T-cell (primary cell): ENCODE data around the gene EIPR1. TPM values are rescaled to one million over a fixed set of nuclear protein-coding genes. Genes with fewer than 3 reads are reported as not detected.

ENCODE experiments used
- ATAC-seq, 4 experiments: fragments of 200-7000 bp in 3 of 4; fragments of 150-1000 bp in 1 of 4; cut with Tn5 transposase; replicated peaks in 1 of 4; 1 replicate in 3 of 4; 2 replicates in 1 of 4; pipeline ENCODE4 v1.10.0; 2021; ENCODE audit warnings: moderate library complexity in 3 of 4, mild to moderate bottlenecking in 2 of 4, moderate number of reproducible peaks in 1 of 4
- CTCF ChIA-PET, 2 donors: fragments of 300-600 bp; sonication (Branson Sonifier 250); formaldehyde crosslinking; loops; one replicate each; lab custom pipeline; 2022; ENCODE audit warnings: antibody characterized with exemption in 2 of 2; lab: Charles Lee
- POLR2A ChIA-PET, 2 donors: fragments of 300-600 bp; sonication (Branson Sonifier 250); formaldehyde crosslinking; loops; one replicate each; lab custom pipeline; 2022; ENCODE audit warnings: antibody characterized with exemption in 2 of 2; lab: Charles Lee
- DNase-seq, 35 experiments: peaks; one replicate each; pipeline versions ENCODE4 v3.0.0 to v3.0.0-alpha.2; 2013 to 2023
- H3K27ac ChIP-seq: one replicate; pipeline ENCODE4 v1.5.1; 2013; ENCODE audit warnings: low read length
- H3K27me3 ChIP-seq, 2 experiments: replicated peaks in 1 of 2; 1 replicate in 1 of 2; 2 replicates in 1 of 2; pipeline versions ENCODE4 v1.6.1 to v1.7.0; 2013; ENCODE audit warnings: low read length in 1 of 2, mixed read lengths in 1 of 2; ENCODE audit not compliant: control insufficient read depth in 2 of 2, insufficient read depth in 2 of 2; ENCODE audit errors: extremely low read depth in 1 of 2
- H3K36me3 ChIP-seq, 2 donors: 1 replicate in 1 of 2; 2 replicates in 1 of 2; pipeline versions ENCODE4 v1.6.1 to v1.7.0; 2013; ENCODE audit warnings: low read length in 1 of 2; ENCODE audit not compliant: control insufficient read depth in 2 of 2, insufficient read depth in 1 of 2; ENCODE audit errors: extremely low read depth in 1 of 2
- H3K4me1 ChIP-seq, 2 experiments: 1 replicate in 1 of 2; 2 replicates in 1 of 2; pipeline versions ENCODE4 v1.6.1 to v1.7.0; 2013; ENCODE audit warnings: low read length in 2 of 2, mixed read lengths in 1 of 2; ENCODE audit not compliant: insufficient read depth in 2 of 2, control insufficient read depth in 1 of 2; ENCODE audit errors: extremely low read depth in 1 of 2
- H3K4me3 ChIP-seq, 2 donors: 1 replicate in 1 of 2; 2 replicates in 1 of 2; pipeline versions ENCODE4 v1.5.1 to v1.7.0; 2013; ENCODE audit warnings: mild to moderate bottlenecking in 2 of 2, low read length in 1 of 2, moderate library complexity in 1 of 2; ENCODE audit not compliant: control insufficient read depth in 1 of 2; ENCODE audit errors: extremely low read depth in 1 of 2
- H3K9me3 ChIP-seq: 2 replicates; pipeline ENCODE4 v1.7.0; 2013
- H3K27ac Mint-ChIP-seq, 2 donors: one replicate each; pipeline ENCODE4 v1.8.0; 2020 to 2021; ENCODE audit warnings: mild to moderate bottlenecking in 2 of 2, mixed read lengths in 2 of 2
- H3K27me3 Mint-ChIP-seq, 2 donors: one replicate each; pipeline ENCODE4 v1.8.0; 2021 to 2022; ENCODE audit warnings: mixed read lengths in 2 of 2
- H3K36me3 Mint-ChIP-seq: one replicate; pipeline ENCODE4 v1.8.0; 2021; ENCODE audit warnings: mixed read lengths
- H3K4me1 Mint-ChIP-seq, 3 donors: one replicate each; pipeline ENCODE4 v1.8.0; 2020 to 2022; ENCODE audit warnings: mixed read lengths in 3 of 3, mild to moderate bottlenecking in 1 of 3
- H3K4me3 Mint-ChIP-seq, 3 donors: one replicate each; pipeline ENCODE4 v1.8.0; 2020 to 2022; ENCODE audit warnings: mild to moderate bottlenecking in 3 of 3, mixed read lengths in 3 of 3, moderate library complexity in 3 of 3
- H3K9me3 Mint-ChIP-seq, 3 donors: one replicate each; pipeline ENCODE4 v1.8.0; 2020 to 2022; ENCODE audit warnings: mixed read lengths in 3 of 3
- WGBS: methylation state at CpG from one replicate; pipeline ENCODE4 v1.1.5; 2013; ENCODE audit warnings: missing lambda C conversion rate; ENCODE audit not compliant: insufficient coverage; 5-methylcytosine and 5-hydroxymethylcytosine counted together
- total RNA-seq, 35 experiments: library from RNA in 6 of 35; stranded (reverse) in 6 of 35; fragments of 120-200 nt in 1 of 35; gene quantifications; one replicate each; pipeline versions ENCODE4 v1.2.1 to v1.2.4 and lab custom pipeline; 2013 to 2026

Gene EIPR1
- total RNA-seq, result 10 to 100 TPM; 26.0 to 36.4 (median 27.8) TPM
- 26.9 TPM for total RNA-seq (2013)
- total RNA-seq (lab: John Stamatoyannopoulos, UW), result 12.2 to 53.7 (median 23.4) reads per million in 29 experiments

- POLR2A ChIA-PET, result interaction anchor here in 1 of 2 donors (0.6 to 1.0 kb wide), 4 partner anchors 13 to 274 kb away, joined by 3 to 5 read pairs (median 4); partner anchors contain the start of gene RNASEH1
- Histone ChIP-seq H3K36me3 (peaks cover 0 to 6% of the 10 kb centered on the region in 2 donors), H3K27ac (peak within 1 kb of the TSS; percentile 97), H3K9me3 (no peaks in the 10 kb centered on the region), H3K4me3 (peak within 1 kb of the TSS; percentile 92 to 97), H3K27me3 (no peaks in the 10 kb centered on the region), H3K4me1 (peaks cover 17 to 41% of the 10 kb centered on the region in 2 experiments)
- peak within 1 kb of the TSS; percentile 95 to 98 for H3K27ac Mint-ChIP-seq
- DNase-seq (peak; percentile 91 to 98 (median 96)), ATAC-seq (peak; percentile 81 to 84 (median 82))
- 2% methylated on average over 57 of the region's 57 CpGs for WGBS
- no peaks in the 10 kb centered on the region for H3K27me3 Mint-ChIP-seq
- CTCF ChIA-PET, result interaction anchor here in 1 of 2 donors (0.7 kb wide), 1 partner anchor 139 kb away, joined by 7 read pairs; no protein-coding TSS in a partner anchor
- H3K4me3 Mint-ChIP-seq, result peak within 1 kb of the TSS; percentile 88 to 98 (median 98)
- H3K9me3 Mint-ChIP-seq, result no peaks in the 10 kb centered on the region
- peaks cover 7% of the 10 kb centered on the region for H3K36me3 Mint-ChIP-seq
- H3K4me1 Mint-ChIP-seq, result peaks cover 49 to 55% (median 52%) of the 10 kb centered on the region in 3 donors
Observed at GRCh38 chr2:3377612-3378432, at the start of gene EIPR1. Gene EIPR1 (minus strand): TSS chr2:3377818. CDS start chr2:3377689, 129 bp downstream.

DNA sequence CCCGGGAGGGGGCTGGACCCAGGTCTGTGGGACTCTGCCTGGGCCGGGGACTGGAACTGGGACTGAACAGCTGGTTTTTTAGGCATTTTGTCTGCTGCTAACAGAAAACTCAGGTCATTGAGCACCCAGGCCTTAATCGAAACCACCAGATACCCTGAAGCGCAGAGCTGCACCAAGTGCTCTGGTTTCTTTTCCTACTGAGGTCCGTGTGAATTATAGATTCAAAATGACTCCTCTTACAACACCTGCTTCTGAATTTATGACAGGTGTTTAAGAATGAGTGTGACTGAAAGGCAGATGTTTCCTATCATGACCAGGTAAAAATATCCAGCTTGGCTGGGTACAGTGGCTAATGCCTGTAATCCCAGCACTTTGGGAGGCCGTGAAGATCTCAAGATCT, 49.7 kb upstream of the EIPR1 start:
- Mint-ChIP-seq H3K9me3 (no peaks in the 10 kb centered on the region), H3K36me3 (peaks cover 64% of the 10 kb centered on the region), H3K27ac (no peak overlapping the region), H3K27me3 (no peaks in the 10 kb centered on the region), H3K4me3 (no peak overlapping the region), H3K4me1 (peaks cover 6 to 8% (median 7%) of the 10 kb centered on the region in 3 donors)
- POLR2A ChIA-PET, result no interaction called here
- no peak for DNase-seq
- Histone ChIP-seq H3K4me3 (no peak overlapping the region), H3K36me3 (peaks cover 9 to 80% of the 10 kb centered on the region in 2 donors), H3K27me3 (no peaks in the 10 kb centered on the region), H3K27ac (no peak overlapping the region), H3K9me3 (no peaks in the 10 kb centered on the region), H3K4me1 (peaks cover 0 to 3% of the 10 kb centered on the region in 2 experiments)
- no peak for ATAC-seq
- WGBS, result 98% methylated on average over 4 of the region's 6 CpGs
- CTCF ChIA-PET, result interaction anchor here in 1 of 2 donors (0.7 kb wide), 1 partner anchor 220 kb away, joined by 3 read pairs; no protein-coding TSS in a partner anchor

DNA sequence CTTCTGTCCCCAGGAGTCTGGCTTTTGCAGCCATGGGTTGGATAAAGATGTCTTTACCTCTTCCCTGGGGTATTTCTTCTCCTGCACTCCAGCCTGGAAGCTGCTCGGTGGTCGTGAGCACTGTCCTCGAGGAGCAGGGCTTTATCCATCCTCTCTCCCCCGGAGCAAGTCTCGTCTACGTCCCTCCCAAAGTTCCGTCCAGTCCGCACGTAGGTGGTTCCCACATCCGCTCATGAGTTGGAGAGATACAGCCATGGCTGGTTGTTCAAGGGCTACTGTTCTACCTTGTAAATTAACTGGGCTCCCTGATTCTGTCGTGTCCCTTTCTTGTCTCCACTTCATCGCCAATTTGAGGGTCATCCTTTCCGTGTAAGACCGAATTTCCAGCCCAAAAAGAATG, 49.0 kb upstream of the EIPR1 start:
- CTCF ChIA-PET, result no interaction called here

DNA sequence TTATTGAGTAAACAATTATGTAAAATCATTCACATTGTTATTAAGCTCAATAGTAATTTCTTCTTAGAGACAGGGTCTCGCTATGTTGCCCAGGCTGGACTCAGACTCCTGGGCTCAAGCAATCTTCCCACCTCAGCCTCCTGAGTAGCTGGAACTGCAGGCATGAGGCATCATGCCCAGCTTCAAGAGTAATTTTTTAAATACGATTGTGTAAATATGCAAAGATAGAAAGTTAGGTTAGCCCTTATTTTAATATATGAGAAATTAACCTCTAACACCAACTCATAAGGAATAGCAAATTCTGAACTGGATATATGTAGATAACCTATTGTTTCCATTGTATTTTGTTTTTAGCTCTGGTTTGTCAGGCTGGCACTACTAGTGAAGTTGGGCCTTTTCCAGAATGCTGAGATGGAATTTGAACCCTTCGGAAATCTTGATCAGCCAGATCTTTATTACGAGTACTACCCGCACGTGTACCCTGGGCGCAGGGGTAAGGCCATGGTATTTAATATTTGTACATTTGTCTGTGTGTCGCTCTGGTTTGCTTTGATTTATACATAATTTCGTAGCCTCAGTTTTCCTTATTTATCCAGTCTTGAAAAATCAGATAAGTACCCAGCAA, 46.7 kb upstream of the EIPR1 start:
- ChIA-PET POLR2A (no interaction called here), CTCF (interaction anchor here (0.5 to 3.2 kb wide), 15 partner anchors 10 to 267 kb away, joined by 3 to 21 read pairs (median 4); no protein-coding TSS in a partner anchor)
- no peak for DNase-seq
- Histone ChIP-seq H3K27ac (no peak overlapping the region), H3K36me3 (peaks cover 14 to 82% of the 10 kb centered on the region in 2 donors), H3K9me3 (no peaks in the 10 kb centered on the region), H3K4me1 (peaks cover 0 to 3% of the 10 kb centered on the region in 2 experiments), H3K27me3 (no peaks in the 10 kb centered on the region), H3K4me3 (no peak overlapping the region)
- Mint-ChIP-seq H3K4me3 (no peak overlapping the region), H3K36me3 (peaks cover 46% of the 10 kb centered on the region), H3K27me3 (no peaks in the 10 kb centered on the region), H3K4me1 (peaks cover 6 to 8% (median 7%) of the 10 kb centered on the region in 3 donors), H3K27ac (no peak overlapping the region), H3K9me3 (no peaks in the 10 kb centered on the region)
- no peak for ATAC-seq
- WGBS, result 43% methylated on average over 1 of the region's 9 CpGs

More for the DNA sequence above, 49.0 kb upstream of the EIPR1 start:
- Histone ChIP-seq H3K4me1 (peaks cover 0 to 3% of the 10 kb centered on the region in 2 experiments), H3K36me3 (peaks cover 9 to 86% of the 10 kb centered on the region in 2 donors), H3K9me3 (no peaks in the 10 kb centered on the region), H3K27ac (no peak overlapping the region), H3K27me3 (no peaks in the 10 kb centered on the region), H3K4me3 (no peak overlapping the region)
- no peaks in the 10 kb centered on the region for H3K9me3 Mint-ChIP-seq
- ATAC-seq (no peak), DNase-seq (no peak)
- no peaks in the 10 kb centered on the region for H3K27me3 Mint-ChIP-seq
- peaks cover 57% of the 10 kb centered on the region for H3K36me3 Mint-ChIP-seq
- POLR2A ChIA-PET, result no interaction called here
- 96% methylated on average over 8 of the region's 14 CpGs for WGBS
- no peak overlapping the region for H3K4me3 Mint-ChIP-seq
- H3K27ac Mint-ChIP-seq, result no peak overlapping the region
- peaks cover 6 to 8% (median 7%) of the 10 kb centered on the region in 3 donors for H3K4me1 Mint-ChIP-seq

GRCh38 chr2:3423492-3424170, 46.0 kb upstream of the EIPR1 start:
- Mint-ChIP-seq H3K9me3 (no peaks in the 10 kb centered on the region), H3K36me3 (peaks cover 43% of the 10 kb centered on the region)
- POLR2A ChIA-PET, result interaction anchor here in 1 of 2 donors (0.6 kb wide), 2 partner anchors 8 to 96 kb away, joined by 3 to 4 read pairs; no protein-coding TSS in a partner anchor

More at GRCh38 chr2:3423492-3424170, 46.0 kb upstream of the EIPR1 start:
- Histone ChIP-seq H3K9me3 (no peaks in the 10 kb centered on the region), H3K4me3 (no peak overlapping the region), H3K4me1 (peaks cover 0 to 3% of the 10 kb centered on the region in 2 experiments), H3K27ac (no peak overlapping the region), H3K36me3 (peaks cover 17 to 79% of the 10 kb centered on the region in 2 donors), H3K27me3 (no peaks in the 10 kb centered on the region)
- ATAC-seq (peak; percentile 47 to 75 (median 68)), DNase-seq (peak in 34 of 35 experiments; percentile 15 to 77 (median 62))
- Mint-ChIP-seq H3K4me1 (peaks cover 4 to 7% (median 6%) of the 10 kb centered on the region in 3 donors), H3K27ac (no peak overlapping the region), H3K27me3 (no peaks in the 10 kb centered on the region), H3K4me3 (no peak overlapping the region)
- 79% methylated on average over 12 of the region's 19 CpGs for WGBS
- CTCF ChIA-PET, result interaction anchor here (0.5 to 3.2 kb wide), 20 partner anchors 10 to 268 kb away, joined by 3 to 21 read pairs (median 4); no protein-coding TSS in a partner anchor
